OCI-LY7 (cell line): ENCODE results near the gene CTBP1. TPM values are rescaled to one million over a fixed set of nuclear protein-coding genes. Genes with fewer than 3 reads are reported as not detected.

Source experiments
- BruUV-seq: library from RNA; stranded (reverse); fragments of 400-500 nt; replicated peaks from 2 replicates; lab custom pipeline; 2021; lab: Mats Ljungman, UMichigan
- CTCF ChIA-PET: fragments of 300-600 bp; sonication (Branson Sonifier 250); formaldehyde crosslinking; loops from one replicate; lab custom pipeline; 2022; ENCODE audit warnings: antibody characterized with exemption; ENCODE audit not compliant: unreplicated experiment; lab: Charles Lee
- POLR2A ChIA-PET: fragments of 300-600 bp; sonication (Branson Sonifier 250); formaldehyde crosslinking; loops from one replicate; lab custom pipeline; 2022; ENCODE audit warnings: antibody characterized with exemption; lab: Charles Lee
- DNase-seq: peaks from one replicate; pipeline ENCODE4 v3.0.0-alpha.2; 2015; ENCODE audit warnings: low spot score
- H2AFZ ChIP-seq: fragments of 200-600 bp; sonication (generic), shearing (Covaris generic); 2 replicates; pipeline ENCODE4 v1.6.1; 2014; ENCODE audit warnings: mild to moderate bottlenecking, antibody characterized with exemption, low read length, moderate library complexity
- H3K27ac ChIP-seq: fragments of 200-600 bp; sonication (generic); 2 replicates; pipeline ENCODE4 v1.5.1; 2014; ENCODE audit warnings: mixed run types, low read depth, mild to moderate bottlenecking, moderate library complexity, low read length, inconsistent platforms; ENCODE audit not compliant: poor library complexity, severe bottlenecking
- H3K36me3 ChIP-seq: fragments of 200-600 bp; sonication (generic); 2 replicates; pipeline ENCODE4 v1.6.1; 2014; ENCODE audit warnings: mild to moderate bottlenecking, antibody characterized with exemption, low read length, moderate library complexity, mixed read lengths; ENCODE audit not compliant: insufficient read depth
- H3K4me1 ChIP-seq: fragments of 200-600 bp; sonication (generic); 2 replicates; pipeline ENCODE4 v1.5.1; 2014; ENCODE audit warnings: mild to moderate bottlenecking, low read length; ENCODE audit not compliant: insufficient read depth, poor library complexity, severe bottlenecking
- H3K4me2 ChIP-seq: fragments of 200-600 bp; sonication (generic); 2 replicates; pipeline ENCODE4 v1.6.1; 2014; ENCODE audit warnings: mild to moderate bottlenecking, low read length
- H3K4me3 ChIP-seq: fragments of 200-600 bp; sonication (generic); 2 replicates; pipeline ENCODE4 v1.5.1; 2014; ENCODE audit warnings: mild to moderate bottlenecking, low read depth, low read length; ENCODE audit not compliant: poor library complexity, severe bottlenecking
- H3K79me2 ChIP-seq: fragments of 200-600 bp; sonication (generic); 2 replicates; pipeline ENCODE4 v1.6.1; 2016; ENCODE audit warnings: low read depth, mild to moderate bottlenecking, low read length, moderate library complexity, mixed read lengths; ENCODE audit not compliant: insufficient read depth
- H3K9me2 ChIP-seq: fragments of 200-600 bp; sonication (generic); 2 replicates; pipeline ENCODE4 v1.6.1; 2016; ENCODE audit warnings: mild to moderate bottlenecking, low read length, mixed read lengths; ENCODE audit not compliant: insufficient read depth
- H3K9me3 ChIP-seq: fragments of 200-600 bp; sonication (generic); 2 replicates; pipeline ENCODE4 v1.6.1; 2014; ENCODE audit warnings: mild to moderate bottlenecking, mixed run types, low read length, mixed read lengths
- H4K20me1 ChIP-seq: fragments of 200-600 bp; sonication (generic); 2 replicates; pipeline ENCODE4 v1.6.1; 2014; ENCODE audit warnings: mild to moderate bottlenecking, antibody characterized with exemption, low read length, moderate library complexity, mixed read lengths; ENCODE audit not compliant: insufficient read depth
- CTCF ChIP-seq: fragments of 200-600 bp; sonication (generic); conservative IDR thresholded peaks from 2 replicates; pipeline ENCODE4 v1.5.1; 2014; ENCODE audit warnings: mild to moderate bottlenecking, antibody characterized with exemption, low read length, moderate library complexity, mixed read lengths
- EZH2phosphoT487 ChIP-seq: fragments of 200-600 bp; sonication (generic); IDR thresholded peaks from 2 replicates; pipeline ENCODE4 v1.6.1; 2018; ENCODE audit warnings: low read depth, borderline replicate concordance, mild to moderate bottlenecking, mixed run types, antibody characterized with exemption, low read length, moderate library complexity, mixed read lengths
- intact Hi-C: fragments of 100-400 bp; cut with micrococcal nuclease; formaldehyde crosslinking; loops from one replicate; pipeline ENCODE4 v1.10.0; 2022; ENCODE audit not compliant: unreplicated experiment
- total RNA-seq, 2 experiments: library from RNA; depleted of rRNA in 1 of 2; stranded (reverse); fragments of >200 nt in 1 of 2; shearing (Covaris generic) in 1 of 2; gene quantifications; 2 replicates each; pipeline ENCODE4 v1.2.3, GENCODE V29; 2014 to 2022

Gene CTBP1
- total RNA-seq, 2 experiments from 2014 or later = 238 to 311 TPM

- CTCF ChIA-PET = no interaction called here
- H3K9me2 ChIP-seq = no peaks in the 10 kb centered on the region
- DNase-seq = no peak
- POLR2A ChIA-PET = interaction anchor here (1.3 kb wide), 1 partner anchor 18 kb away, joined by 3 read pairs; no protein-coding TSS in a partner anchor
- H3K79me2 ChIP-seq = no peaks in the 10 kb centered on the region
- no peaks in the 10 kb centered on the region for H4K20me1 ChIP-seq
- H3K4me3 ChIP-seq = no peak overlapping the region
- H3K9me3 ChIP-seq = no peaks in the 10 kb centered on the region
- BruUV-seq = no TSS peak
- H2AFZ ChIP-seq = no peak overlapping the region
- no peak overlapping the region for H3K4me2 ChIP-seq
- no peak overlapping the region for H3K27ac ChIP-seq
- TF ChIP-seq EZH2phosphoT487 (no peak), CTCF (no peak)
- H3K4me1 ChIP-seq = peaks cover 16% of the 10 kb centered on the region
- intact Hi-C loops = no loop called here
- H3K36me3 ChIP-seq = no peaks in the 10 kb centered on the region
Observed at GRCh38 chr4:1196421-1197183, 52.3 kb downstream of the CTBP1 start.

DNA sequence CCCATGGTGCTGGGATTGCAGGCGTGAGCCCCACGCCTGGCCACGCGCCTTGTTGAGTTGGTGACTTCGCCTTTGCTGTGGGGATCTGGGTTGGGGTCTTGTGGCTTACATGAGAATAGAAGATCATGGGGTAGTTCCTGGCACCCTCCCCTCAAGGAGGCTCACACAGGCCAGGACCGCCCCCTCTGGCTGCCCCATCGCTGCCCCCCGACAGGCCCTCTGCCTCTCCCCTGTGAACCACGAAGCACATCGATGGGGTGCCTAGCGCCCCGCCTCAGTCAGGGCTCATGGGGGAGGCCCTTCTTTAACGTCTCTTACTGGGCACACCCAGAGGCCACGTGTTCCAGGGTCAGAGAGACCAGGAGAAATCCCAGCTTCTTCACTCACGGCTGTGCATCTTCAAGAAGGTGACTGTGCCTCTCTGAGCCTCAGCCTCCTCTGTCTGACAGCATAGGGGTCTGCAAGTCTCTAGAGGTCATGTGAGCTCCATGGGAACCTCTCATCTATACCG, 53.0 kb downstream of the CTBP1 start:
- Histone ChIP-seq H3K79me2 (no peaks in the 10 kb centered on the region), H3K27ac (no peak overlapping the region), H4K20me1 (no peaks in the 10 kb centered on the region), H3K9me3 (no peaks in the 10 kb centered on the region), H3K9me2 (no peaks in the 10 kb centered on the region), H3K4me3 (no peak overlapping the region), H3K36me3 (no peaks in the 10 kb centered on the region), H3K4me2 (no peak overlapping the region), H3K4me1 (peaks cover 10% of the 10 kb centered on the region), H2AFZ (no peak overlapping the region)
- ChIA-PET POLR2A (interaction anchor here (0.6 to 1.3 kb wide), 2 partner anchors 11 to 19 kb away, joined by 3 read pairs; no protein-coding TSS in a partner anchor), CTCF (no interaction called here)
- intact Hi-C loops = no loop called here
- TF ChIP-seq EZH2phosphoT487 (no peak), CTCF (no peak)
- BruUV-seq = no TSS peak
- DNase-seq = no peak
